NCI-H460 (cell line): ENCODE results near the gene CES2. TPM values are rescaled to one million over a fixed set of nuclear protein-coding genes. Genes with fewer than 3 reads are reported as not detected.
"Not testable (repeated sequence)": the region's sequence is repeated elsewhere in the genome, so short reads cannot be mapped to it uniquely, and the experiment has no call there.

Experiments
- DNase-seq: peaks from one replicate; pipeline ENCODE4 v3.0.0-alpha.2; 2016; ENCODE audit warnings: low read depth; ENCODE audit errors: extremely low read depth
- total RNA-seq: library from RNA; depleted of rRNA; stranded (reverse); fragments of >200 nt; shearing (Covaris generic); gene quantifications from 2 replicates; pipeline ENCODE4 v1.2.3, GENCODE V29; 2014

Gene CES2
- total RNA-seq, 1 experiment from 2014 or later: 51.5 TPM

- DNase-seq: no peak
These were observed 15.9 kb downstream of the CES2 start for GRCh38 chr16:66950971-66951790.

GRCh38 chr16:66952430-66953110 is 17.3 kb downstream of the CES2 start:
- no peak for DNase-seq

- no peak for DNase-seq
These were observed 18.3 kb downstream of the CES2 start for GRCh38 chr16:66953462-66954096.

GRCh38 chr16:66954097-66954659 is 18.9 kb downstream of the CES2 start:
- peak; percentile 89 for DNase-seq

- DNase-seq: not testable (repeated sequence)
These were observed 20.2 kb downstream of the CES2 start for GRCh38 chr16:66955363-66956153.

GRCh38 chr16:66956154-66956457 is 20.8 kb downstream of the CES2 start:
- DNase-seq: not testable (repeated sequence)

GRCh38 chr16:66958857-66959703 is 23.8 kb downstream of the CES2 start:
- no peak for DNase-seq

- no peak for DNase-seq
These were observed 24.4 kb downstream of the CES2 start for GRCh38 chr16:66959704-66960161.

- no peak for DNase-seq
These were observed 25.0 kb downstream of the CES2 start for GRCh38 chr16:66960270-66960669.

GRCh38 chr16:66961065-66961744 is 25.9 kb downstream of the CES2 start, which contains the start of gene CES3:
Gene CES3 (plus strand): TSS chr16:66961266. CDS start chr16:66961308, 42 bp downstream.
- peak; percentile 73 for DNase-seq

GRCh38 chr16:66961914-66962313 is 26.6 kb downstream of the CES2 start:
- DNase-seq: no peak

GRCh38 chr16:66964049-66964448 is 28.7 kb downstream of the CES2 start:
- DNase-seq: no peak

- DNase-seq: no peak
These were observed 33.5 kb downstream of the CES2 start for GRCh38 chr16:66968847-66969246.

GRCh38 chr16:66970775-66971720 is 35.7 kb downstream of the CES2 start:
- no peak for DNase-seq

GRCh38 chr16:66972983-66973382 is 37.7 kb downstream of the CES2 start:
- no peak for DNase-seq

- DNase-seq: no peak
These were observed 38.4 kb downstream of the CES2 start for GRCh38 chr16:66973716-66974115.

GRCh38 chr16:66974156-66974931 is 39.0 kb downstream of the CES2 start:
- not testable (repeated sequence) for DNase-seq
